ENCODE results near the gene ATP11C.

ATP11C gene

GRCh38 chrX:139881572-139881971 is 51.3 kb downstream of the ATP11C start:
- TF ChIP-seq CTCF (IDR thresholded peaks at IDR 0.05; ENCODE audit: extremely low read depth, missing control alignments), result no peak

GRCh38 chrX:139881130-139881529 is 51.7 kb downstream of the ATP11C start:
- no peak for DNase-seq (ENCODE audit: low spot score)
- no peak for TF ChIP-seq CTCF (IDR thresholded peaks at IDR 0.05; ENCODE audit: extremely low read depth, missing control alignments)

More at GRCh38 chrX:139881572-139881971, 51.3 kb downstream of the ATP11C start:
- DNase-seq (ENCODE audit: low spot score), result no peak

GRCh38 chrX:139877710-139878414 is 55.0 kb downstream of the ATP11C start:
- DNase-seq (ENCODE audit: low spot score), result no peak

GRCh38 chrX:139875841-139876240 is 57.0 kb downstream of the ATP11C start:
- no peak for DNase-seq (ENCODE audit: low spot score)
- no peak for TF ChIP-seq CTCF (IDR thresholded peaks at IDR 0.05; ENCODE audit: extremely low read depth, missing control alignments)

More at GRCh38 chrX:139877710-139878414, 55.0 kb downstream of the ATP11C start:
- no peak for TF ChIP-seq CTCF (IDR thresholded peaks at IDR 0.05; ENCODE audit: extremely low read depth, missing control alignments)

- no peak for DNase-seq (ENCODE audit: low spot score)
- TF ChIP-seq CTCF (IDR thresholded peaks at IDR 0.05; ENCODE audit: extremely low read depth, missing control alignments), result no peak
Observed at GRCh38 chrX:139869796-139870195, 63.1 kb downstream of the ATP11C start.

GRCh38 chrX:139864640-139865039 is 68.2 kb downstream of the ATP11C start:
- DNase-seq (ENCODE audit: low spot score), result no peak

More at GRCh38 chrX:139864640-139865039, 68.2 kb downstream of the ATP11C start:
- TF ChIP-seq CTCF (IDR thresholded peaks at IDR 0.05; ENCODE audit: extremely low read depth, missing control alignments), result no peak

All from GM20000 (cell line).